ENCODE measurements around the gene CFAP74.

The CFAP74 gene

GRCh38 chr1:1883092-1883873, 120.3 kb downstream of the CFAP74 start:
- no peak for DNase-seq (ENCODE audit: low spot score)
- Histone ChIP-seq H3K27ac (peak overlapping the region in 1 of 2 donors; percentile 32), H3K4me3 (no peak overlapping the region)
- no peak for TF ChIP-seq CTCF (IDR thresholded peaks at IDR 0.05)

- H3K4me3 ChIP-seq: no peak overlapping the region
- H3K27ac ChIP-seq: no peak overlapping the region
These were observed 121.9 kb downstream of the CFAP74 start for GRCh38 chr1:1881727-1882126.

GRCh38 chr1:1880617-1881312, 122.8 kb downstream of the CFAP74 start:
- DNase-seq (ENCODE audit: low spot score): no peak
- no peak for TF ChIP-seq CTCF (IDR thresholded peaks at IDR 0.05)
- H3K27ac ChIP-seq: no peak overlapping the region
- peak overlapping the region; percentile 11 for H3K4me3 ChIP-seq

More at GRCh38 chr1:1881727-1882126, 121.9 kb downstream of the CFAP74 start:
- DNase-seq (ENCODE audit: low spot score): no peak
- no peak for TF ChIP-seq CTCF (IDR thresholded peaks at IDR 0.05)

- Histone ChIP-seq H3K4me3 (no peak overlapping the region), H3K27ac (no peak overlapping the region)
- TF ChIP-seq CTCF (IDR thresholded peaks at IDR 0.05): no peak
- no peak for DNase-seq (ENCODE audit: low spot score)
These were observed 123.6 kb downstream of the CFAP74 start for GRCh38 chr1:1879942-1880341.

GRCh38 chr1:1877865-1878436, 125.6 kb downstream of the CFAP74 start:
- Histone ChIP-seq H3K27ac (no peak overlapping the region), H3K4me3 (no peak overlapping the region)
- no peak for DNase-seq (ENCODE audit: low spot score)
- TF ChIP-seq CTCF (IDR thresholded peaks at IDR 0.05): no peak

GRCh38 chr1:1876335-1876930, 127.2 kb downstream of the CFAP74 start:
- Histone ChIP-seq H3K27ac (no peak overlapping the region), H3K4me3 (no peak overlapping the region)
- no peak for DNase-seq (ENCODE audit: low spot score)
- no peak for TF ChIP-seq CTCF (IDR thresholded peaks at IDR 0.05)

All from coronary artery (tissue), 2 donors.